CD8-positive, alpha-beta memory T cell (primary cell): ENCODE results near the gene ARHGDIA. TPM values are rescaled to one million over a fixed set of nuclear protein-coding genes. Genes with fewer than 3 reads are reported as not detected.
"Not testable (repeated sequence)": the region's sequence is repeated elsewhere in the genome, so short reads cannot be mapped to it uniquely, and the experiment has no call there.

ENCODE experiments used
- CTCF ChIA-PET: fragments of 350-600 bp; sonication (Branson Sonifier 250); formaldehyde crosslinking; loops from one replicate; lab custom pipeline; 2021; ENCODE audit warnings: antibody characterized with exemption; lab: Charles Lee
- POLR2A ChIA-PET: fragments of 350-600 bp; sonication (Branson Sonifier 250); formaldehyde crosslinking; loops from one replicate; lab custom pipeline; 2021; ENCODE audit warnings: antibody characterized with exemption; lab: Charles Lee
- DNase-seq, 5 donors: peaks; one replicate each; pipeline versions ENCODE4 v3.0.0 to v3.0.0-alpha.2; 2020 to 2022; ENCODE audit warnings: mixed read lengths in 1 of 5
- H3K27ac ChIP-seq: one replicate; pipeline ENCODE4 v1.7.0; 2013; ENCODE audit warnings: low read depth, mild to moderate bottlenecking, low read length, moderate library complexity
- H3K27me3 ChIP-seq: 2 replicates; pipeline ENCODE4 v1.7.0; 2013; ENCODE audit warnings: low read length, mild to moderate bottlenecking; ENCODE audit not compliant: insufficient read depth, poor library complexity, severe bottlenecking
- H3K36me3 ChIP-seq: 2 replicates; pipeline ENCODE4 v1.7.0; 2013; ENCODE audit warnings: mild to moderate bottlenecking, low read length, moderate library complexity; ENCODE audit not compliant: insufficient read depth
- H3K4me1 ChIP-seq: 2 replicates; pipeline ENCODE4 v1.7.0; 2013; ENCODE audit warnings: mild to moderate bottlenecking, low read length, moderate library complexity; ENCODE audit not compliant: insufficient read depth
- H3K4me3 ChIP-seq: 2 replicates; pipeline ENCODE4 v1.7.0; 2013; ENCODE audit warnings: mild to moderate bottlenecking, low read length
- H3K9me3 ChIP-seq: 2 replicates; pipeline ENCODE4 v1.7.0; 2013; ENCODE audit warnings: mild to moderate bottlenecking, low read length
- H3K27ac Mint-ChIP-seq, 8 donors: one replicate each; pipeline ENCODE4 v1.8.0; 2020 to 2021; ENCODE audit warnings: mixed read lengths in 8 of 8, mild to moderate bottlenecking in 6 of 8, inconsistent platforms in 3 of 8, moderate library complexity in 3 of 8
- H3K27me3 Mint-ChIP-seq, 2 donors: one replicate each; pipeline ENCODE4 v1.8.0; 2020 to 2021; ENCODE audit warnings: mixed read lengths in 2 of 2, mild to moderate bottlenecking in 1 of 2, moderate library complexity in 1 of 2
- H3K36me3 Mint-ChIP-seq, 3 donors: one replicate each; pipeline ENCODE4 v1.8.0; 2020 to 2021; ENCODE audit warnings: mixed read lengths in 3 of 3, inconsistent platforms in 1 of 3, mild to moderate bottlenecking in 1 of 3
- H3K4me1 Mint-ChIP-seq, 3 donors: one replicate each; pipeline ENCODE4 v1.8.0; 2020 to 2021; ENCODE audit warnings: mixed read lengths in 3 of 3, inconsistent platforms in 1 of 3, mild to moderate bottlenecking in 1 of 3
- H3K4me3 Mint-ChIP-seq, 7 donors: one replicate each; pipeline ENCODE4 v1.8.0; 2020 to 2021; ENCODE audit warnings: mixed read lengths in 7 of 7, mild to moderate bottlenecking in 6 of 7, moderate library complexity in 4 of 7, inconsistent platforms in 2 of 7
- H3K9me3 Mint-ChIP-seq, 5 donors: one replicate each; pipeline ENCODE4 v1.8.0; 2020 to 2022; ENCODE audit warnings: mixed read lengths in 5 of 5, mild to moderate bottlenecking in 3 of 5, moderate library complexity in 2 of 5, inconsistent platforms in 1 of 5
- polyA plus RNA-seq: library from polyadenylated mRNA; unstranded; fragments of 300-500 nt; fragmentation: Illumina TruSeq; gene quantifications from one replicate; pipeline ENCODE4 v1.2.3, GENCODE V29; 2021
- total RNA-seq, 2 experiments: library from RNA; stranded (reverse); gene quantifications; one replicate each; pipeline ENCODE4 v1.2.3, GENCODE V29; 2021

The ARHGDIA gene
- total RNA-seq (100 to 1,000 TPM; 662 to 677 TPM), polyA plus RNA-seq (237 TPM)

GRCh38 chr17:81870981-81871386, at the start of gene ARHGDIA:
TSS of gene ARHGDIA (minus strand) at chr17:81871337. CDS start at chr17:81869930, 1,407 bp downstream.
- no peaks in the 10 kb centered on the region for H3K9me3 Mint-ChIP-seq
- POLR2A ChIA-PET = interaction anchor here (0.5 to 3.1 kb wide), 6 partner anchors 10 to 168 kb away, joined by 4 to 32 read pairs (median 6); partner anchors contain the start of genes MAFG, MRPL12 and P4HB
- no peaks in the 10 kb centered on the region for H3K27me3 ChIP-seq
- peak within 1 kb of the TSS; percentile 93 to 99 (median 96) for H3K27ac Mint-ChIP-seq
- peaks cover 48% of the 10 kb centered on the region for H3K4me1 ChIP-seq
- peaks cover 21% of the 10 kb centered on the region for H3K36me3 ChIP-seq
- H3K27ac ChIP-seq = peak within 1 kb of the TSS; percentile 98
- H3K36me3 Mint-ChIP-seq = peaks cover 0 to 32% (median 2%) of the 10 kb centered on the region in 3 donors
- H3K4me1 Mint-ChIP-seq = peaks cover 23 to 53% (median 25%) of the 10 kb centered on the region in 3 donors
- peaks cover 0 to 3% of the 10 kb centered on the region in 2 donors for H3K27me3 Mint-ChIP-seq
- DNase-seq = no peak
- peak within 1 kb of the TSS; percentile 90 for H3K4me3 ChIP-seq
- CTCF ChIA-PET = interaction anchor here (1.5 kb wide), 1 partner anchor 88 kb away, joined by 3 read pairs; no protein-coding TSS in a partner anchor
- no peaks in the 10 kb centered on the region for H3K9me3 ChIP-seq
- H3K4me3 Mint-ChIP-seq = peak within 1 kb of the TSS; percentile 86 to 94 (median 89)

DNA sequence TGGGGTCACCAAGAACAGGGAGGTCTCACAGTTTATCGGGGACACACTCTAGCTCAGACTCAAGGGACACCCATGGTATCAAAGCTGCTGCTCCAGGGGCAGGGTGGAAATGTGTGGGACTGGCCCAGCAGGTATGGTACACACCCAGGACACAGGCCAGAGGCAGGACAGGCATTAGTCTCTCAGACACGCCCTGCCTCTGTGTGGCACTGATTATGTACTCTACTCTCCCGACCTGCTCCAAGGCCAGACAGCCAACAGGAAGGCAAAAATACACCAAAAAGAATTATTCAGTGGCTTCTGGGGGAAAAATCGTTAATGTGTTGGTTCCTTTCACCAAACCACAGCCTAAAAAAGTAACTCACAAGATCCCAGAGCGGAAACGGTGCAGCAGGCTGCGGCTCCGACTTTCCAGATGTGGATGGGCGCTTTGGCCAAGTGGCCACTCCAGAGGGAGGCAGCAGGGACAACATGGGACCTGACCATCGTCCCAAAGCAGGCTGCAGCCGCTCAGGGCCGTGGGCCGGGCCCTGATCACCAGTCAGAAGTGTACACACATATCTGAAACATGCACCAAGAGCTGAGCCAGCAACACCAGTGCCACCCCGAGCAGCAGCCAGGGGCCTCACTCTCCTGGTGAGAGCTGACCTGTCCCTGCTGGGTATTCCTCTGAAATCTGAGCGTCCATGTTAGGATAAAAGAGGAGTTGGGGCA, 47.9 kb upstream of the ARHGDIA start:
- Histone ChIP-seq H3K27ac (no peak overlapping the region), H3K36me3 (peaks cover 19% of the 10 kb centered on the region), H3K9me3 (no peaks in the 10 kb centered on the region), H3K27me3 (no peaks in the 10 kb centered on the region), H3K4me1 (peaks cover 19% of the 10 kb centered on the region), H3K4me3 (no peak overlapping the region)
- Mint-ChIP-seq H3K36me3 (peaks cover 0 to 36% (median 0%) of the 10 kb centered on the region in 3 donors), H3K27ac (peak overlapping the region in 7 of 8 donors; percentile 50 to 93 (median 85)), H3K27me3 (no peaks in the 10 kb centered on the region), H3K4me1 (peaks cover 20 to 29% (median 22%) of the 10 kb centered on the region in 3 donors), H3K9me3 (no peaks in the 10 kb centered on the region), H3K4me3 (peak overlapping the region in 6 of 7 donors; percentile 12 to 96 (median 78))
- ChIA-PET POLR2A (interaction anchor here (0.5 kb wide), 1 partner anchor 247 kb away, joined by 3 read pairs; no protein-coding TSS in a partner anchor), CTCF (interaction anchor here (1.0 kb wide), 1 partner anchor 50 kb away, joined by 3 read pairs; no protein-coding TSS in a partner anchor)
- DNase-seq = no peak

GRCh38 chr17:81918333-81918669, 47.2 kb upstream of the ARHGDIA start:
- Mint-ChIP-seq H3K36me3 (peaks cover 0 to 43% (median 3%) of the 10 kb centered on the region in 3 donors), H3K4me1 (peaks cover 20 to 30% (median 22%) of the 10 kb centered on the region in 3 donors), H3K4me3 (peak overlapping the region; percentile 86 to 96 (median 90)), H3K27ac (peak overlapping the region; percentile 70 to 93 (median 86))
- peaks cover 26% of the 10 kb centered on the region for H3K36me3 ChIP-seq
- H3K27me3 Mint-ChIP-seq, H3K27me3 ChIP-seq, DNase-seq, CTCF ChIA-PET, H3K9me3 Mint-ChIP-seq, H3K4me3 ChIP-seq, POLR2A ChIA-PET, H3K27ac ChIP-seq, H3K9me3 ChIP-seq: not testable (repeated sequence)
- H3K4me1 ChIP-seq = peaks cover 19% of the 10 kb centered on the region

DNA sequence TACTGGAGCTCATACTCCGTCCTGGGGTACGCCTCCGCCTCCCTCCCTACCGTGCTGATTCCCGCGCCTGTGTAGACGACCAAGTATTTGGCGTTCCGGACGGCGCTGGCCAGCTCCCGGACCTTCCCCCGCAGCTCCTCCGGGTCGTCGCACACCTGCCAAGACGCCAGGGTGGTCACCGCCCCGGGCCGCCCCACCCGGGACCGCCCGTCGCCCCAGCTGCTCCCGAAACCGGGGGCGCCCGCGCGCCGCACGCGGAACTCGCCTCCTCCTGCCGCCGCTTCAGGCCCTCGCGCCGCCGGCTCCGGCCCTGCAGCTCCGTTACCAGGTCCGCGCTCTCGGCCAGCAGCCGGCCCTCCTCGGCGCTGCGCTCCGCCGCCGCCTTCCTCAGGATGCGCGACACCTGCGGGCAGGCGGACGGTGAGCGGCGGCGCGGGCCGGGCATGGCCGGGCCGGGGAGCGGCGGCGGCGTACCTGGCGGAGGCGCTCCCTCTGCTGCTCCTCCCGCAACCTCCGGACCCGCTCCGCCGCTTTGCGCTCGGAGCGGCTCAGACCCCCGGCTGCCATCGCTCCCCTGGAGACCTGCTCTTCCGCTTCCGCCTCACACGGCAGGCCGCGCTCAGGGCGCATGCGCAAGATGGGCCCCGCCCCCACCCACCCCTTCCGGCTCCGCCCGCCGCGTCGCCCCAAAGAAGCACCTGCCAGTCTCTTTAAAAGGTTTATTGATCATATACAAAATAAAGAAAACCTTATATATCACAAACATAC, 46.6 kb upstream of the ARHGDIA start, which contains the start of gene SIRT7:
Gene SIRT7, minus strand, starts transcription at position 612 of the 768 bp plus-strand sequence. Its CDS starts 45 bp downstream, at position 567.
- peak; percentile 75 to 91 (median 78) for DNase-seq
- Mint-ChIP-seq H3K4me3 (peak within 1 kb of the TSS; percentile 86 to 96 (median 90)), H3K27me3 (no peaks in the 10 kb centered on the region), H3K9me3 (no peaks in the 10 kb centered on the region), H3K27ac (peak within 1 kb of the TSS; percentile 70 to 93 (median 86)), H3K36me3 (peaks cover 0 to 47% (median 6%) of the 10 kb centered on the region in 3 donors), H3K4me1 (peaks cover 22 to 36% (median 22%) of the 10 kb centered on the region in 3 donors)
- peak within 1 kb of the TSS; percentile 65 for H3K27ac ChIP-seq
- ChIA-PET POLR2A (interaction anchor here (0.9 to 1.1 kb wide), 3 partner anchors 9 to 59 kb away, joined by 3 to 8 read pairs (median 4); partner anchors contain the start of gene ASPSCR1), CTCF (interaction anchor here (1.2 to 1.4 kb wide), 3 partner anchors 8 to 46 kb away, joined by 3 to 6 read pairs (median 3); no protein-coding TSS in a partner anchor)
- peaks cover 19% of the 10 kb centered on the region for H3K4me1 ChIP-seq
- H3K9me3 ChIP-seq = no peaks in the 10 kb centered on the region
- H3K36me3 ChIP-seq = peaks cover 31% of the 10 kb centered on the region
- H3K27me3 ChIP-seq = no peaks in the 10 kb centered on the region
- H3K4me3 ChIP-seq = peak within 1 kb of the TSS; percentile 64

GRCh38 chr17:81916234-81917001, 45.3 kb upstream of the ARHGDIA start:
- Histone ChIP-seq H3K4me1 (peaks cover 25% of the 10 kb centered on the region), H3K27ac (peak overlapping the region; percentile 65), H3K9me3 (no peaks in the 10 kb centered on the region), H3K4me3 (peak overlapping the region; percentile 64), H3K36me3 (peaks cover 32% of the 10 kb centered on the region), H3K27me3 (no peaks in the 10 kb centered on the region)
- POLR2A ChIA-PET = interaction anchor here (1.0 to 1.1 kb wide), 3 partner anchors 10 to 43 kb away, joined by 3 to 8 read pairs (median 4); no protein-coding TSS in a partner anchor
- DNase-seq = no peak
- CTCF ChIA-PET = interaction anchor here (1.2 to 1.5 kb wide), 4 partner anchors 10 to 44 kb away, joined by 3 to 6 read pairs (median 4); partner anchors contain the start of gene MAFG
- H3K4me1 Mint-ChIP-seq = peaks cover 22 to 44% (median 23%) of the 10 kb centered on the region in 3 donors
- H3K9me3 Mint-ChIP-seq = no peaks in the 10 kb centered on the region
- no peaks in the 10 kb centered on the region for H3K27me3 Mint-ChIP-seq
- H3K4me3 Mint-ChIP-seq = peak overlapping the region; percentile 83 to 96 (median 87)
- peak overlapping the region in 7 of 8 donors; percentile 11 to 84 (median 54) for H3K27ac Mint-ChIP-seq
- H3K36me3 Mint-ChIP-seq = peaks cover 0 to 59% (median 6%) of the 10 kb centered on the region in 3 donors

- peak overlapping the region in 1 of 8 donors; percentile 27 for H3K27ac Mint-ChIP-seq
- H3K4me1 Mint-ChIP-seq = peaks cover 22 to 48% (median 23%) of the 10 kb centered on the region in 3 donors
- no peaks in the 10 kb centered on the region for H3K9me3 ChIP-seq
- H3K27me3 ChIP-seq = no peaks in the 10 kb centered on the region
- peak overlapping the region in 2 of 7 donors; percentile 13 to 19 for H3K4me3 Mint-ChIP-seq
- peaks cover 0 to 59% (median 6%) of the 10 kb centered on the region in 3 donors for H3K36me3 Mint-ChIP-seq
- peaks cover 30% of the 10 kb centered on the region for H3K4me1 ChIP-seq
- H3K36me3 ChIP-seq = peaks cover 32% of the 10 kb centered on the region
- no peaks in the 10 kb centered on the region for H3K9me3 Mint-ChIP-seq
- no peak overlapping the region for H3K4me3 ChIP-seq
- no peaks in the 10 kb centered on the region for H3K27me3 Mint-ChIP-seq
- no peak overlapping the region for H3K27ac ChIP-seq
- ChIA-PET POLR2A (no interaction called here), CTCF (interaction anchor here (1.5 kb wide), 1 partner anchor 13 kb away, joined by 5 read pairs; the partner anchor contains the start of gene MAFG)
- DNase-seq = no peak
Observed at GRCh38 chr17:81915331-81915730, 44.2 kb upstream of the ARHGDIA start.
